OCI-LY7 (cell line): ENCODE measurements around the gene USP32.

Experiments used
- CTCF ChIP-seq: fragments of 200-600 bp; sonication (generic); conservative IDR thresholded peaks from 2 replicates; pipeline ENCODE4 v1.5.1; 2014; ENCODE audit warnings: mild to moderate bottlenecking, antibody characterized with exemption, low read length, moderate library complexity, mixed read lengths
- EZH2phosphoT487 ChIP-seq: fragments of 200-600 bp; sonication (generic); IDR thresholded peaks from 2 replicates; pipeline ENCODE4 v1.6.1; 2018; ENCODE audit warnings: low read depth, borderline replicate concordance, mild to moderate bottlenecking, mixed run types, antibody characterized with exemption, low read length, moderate library complexity, mixed read lengths

- no peak for TF ChIP-seq CTCF
- TF ChIP-seq EZH2phosphoT487 = no peak
These were observed 161.6 kb downstream of the USP32 start for GRCh38 chr17:60230358-60230757.
